Renal pelvis (tissue), 4 donors: Measurements from ENCODE around the gene C1QTNF1. TPM values are rescaled to one million over a fixed set of nuclear protein-coding genes. Genes with fewer than 3 reads are reported as not detected.
A peak's percentile ranks its signal among the peaks of the same experiment; 100 is the strongest.

ENCODE experiments used
- DNase-seq: peaks from one replicate; pipeline ENCODE4 v3.0.0-alpha.2; 2013
- polyA plus RNA-seq, 3 donors: library from polyadenylated mRNA; unstranded; fragments of 120-200 nt; gene quantifications; one replicate each; pipeline ENCODE4 v1.2.1, GENCODE V29; 2013; ENCODE audit not compliant: insufficient read length in 3 of 3

C1QTNF1 gene
- polyA plus RNA-seq, 3 donors, result 2.1 to 2.9 (median 2.2) TPM

DNA sequence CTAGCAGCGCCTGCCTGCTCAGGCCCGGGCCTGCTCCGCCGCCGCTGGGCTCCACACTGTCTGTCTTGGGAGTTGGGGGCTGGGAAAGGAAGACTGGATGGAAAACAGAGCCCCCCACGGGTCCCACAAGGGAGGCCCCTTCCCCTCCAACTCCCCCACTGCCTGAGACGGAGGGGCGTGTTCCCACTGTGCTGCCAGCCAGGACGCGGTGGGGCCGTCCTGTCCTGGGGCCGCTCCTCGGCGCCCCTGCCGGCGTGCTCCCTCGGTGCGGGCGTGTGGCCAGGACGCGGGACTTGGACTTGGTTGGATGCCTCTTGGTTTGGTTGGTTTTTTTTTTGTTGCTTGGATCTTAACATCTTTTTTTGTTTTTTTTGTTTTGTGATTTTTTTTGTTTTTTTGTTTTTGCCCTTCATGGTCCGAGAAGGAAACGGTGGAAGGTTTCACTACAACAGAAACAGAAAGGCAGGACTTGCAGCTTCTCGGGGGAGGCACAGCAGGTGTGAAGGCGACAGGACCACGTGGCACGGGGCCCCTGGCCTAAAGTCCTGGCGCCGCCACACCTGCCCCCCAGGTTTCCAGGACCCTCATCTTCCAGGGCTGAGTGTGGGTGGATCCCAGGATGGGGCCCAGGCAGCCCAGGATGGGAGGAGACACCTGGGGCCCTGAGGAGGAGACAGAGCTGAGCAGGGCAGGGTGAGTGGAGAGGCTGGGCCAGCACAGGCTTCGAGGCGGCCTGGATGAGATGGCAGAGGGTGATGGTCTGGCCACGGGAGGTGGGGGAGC lies 66.7 kb downstream of the C1QTNF1 start:
- peak; percentile 42 for DNase-seq

DNA sequence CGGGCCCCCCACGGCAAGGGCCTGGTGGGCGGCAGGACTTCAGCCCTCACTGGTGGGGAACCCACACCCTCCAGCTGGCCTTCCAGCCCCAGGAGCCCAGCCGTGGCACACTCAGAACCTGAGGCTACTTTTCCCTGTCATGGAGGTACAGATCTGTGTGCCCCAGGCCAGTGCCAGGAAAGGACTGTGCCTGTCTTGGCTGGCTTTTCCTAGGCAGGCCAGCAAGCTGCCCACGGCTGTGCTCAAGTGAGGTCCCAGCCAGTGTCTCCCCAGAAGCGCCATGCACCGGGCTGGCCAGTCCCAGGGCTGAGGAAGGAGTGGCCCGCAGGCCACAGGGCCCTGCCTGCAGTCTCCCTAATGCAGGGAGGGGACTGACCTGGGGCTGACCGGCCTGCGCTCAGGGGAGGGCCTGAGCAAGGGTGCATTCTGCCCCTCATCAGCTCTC lies 67.3 kb downstream of the C1QTNF1 start:
- DNase-seq, result no peak

DNA sequence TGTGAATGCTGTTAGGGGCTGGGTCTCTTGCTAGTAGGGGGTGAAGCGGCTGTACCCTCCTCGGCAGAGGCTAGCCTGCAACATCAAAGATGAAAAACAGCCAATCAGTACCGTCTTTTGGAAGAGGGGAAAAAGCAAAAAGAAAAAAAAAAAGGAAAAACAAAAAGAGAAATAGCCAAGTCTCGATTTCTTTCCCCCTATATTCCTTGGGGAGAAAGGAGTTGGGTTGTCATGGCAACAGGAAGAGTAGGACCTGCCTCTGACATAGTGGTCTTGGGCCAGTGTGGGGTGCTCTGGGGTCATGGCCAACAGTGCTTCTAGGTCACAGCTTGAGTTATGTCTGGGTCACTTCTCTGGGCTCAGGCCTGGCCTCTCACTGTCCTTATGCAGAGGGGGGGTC lies 68.6 kb downstream of the C1QTNF1 start:
- no peak for DNase-seq

DNA sequence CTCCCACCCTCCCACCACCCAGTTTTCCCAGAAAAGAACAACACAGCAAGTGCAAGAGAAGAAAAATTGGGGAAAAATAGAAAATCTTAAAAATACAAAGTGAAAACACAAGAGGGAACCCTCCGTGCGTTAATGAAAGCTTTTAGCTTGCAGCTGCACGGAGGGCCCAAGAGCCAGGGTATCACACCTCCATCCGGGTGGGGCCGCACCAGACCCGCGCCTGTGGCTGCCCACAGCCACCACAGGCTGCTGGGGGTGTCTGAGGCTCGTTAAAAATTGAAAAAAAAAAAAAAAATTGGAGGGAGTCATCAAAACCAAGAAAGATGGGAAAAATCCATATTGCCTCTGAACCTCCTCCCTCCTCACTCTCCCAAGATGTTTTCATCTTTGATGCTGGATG lies 69.3 kb downstream of the C1QTNF1 start:
- no peak for DNase-seq

GRCh38 chr17:79094261-79094660 lies 70.3 kb downstream of the C1QTNF1 start:
- no peak for DNase-seq

DNA sequence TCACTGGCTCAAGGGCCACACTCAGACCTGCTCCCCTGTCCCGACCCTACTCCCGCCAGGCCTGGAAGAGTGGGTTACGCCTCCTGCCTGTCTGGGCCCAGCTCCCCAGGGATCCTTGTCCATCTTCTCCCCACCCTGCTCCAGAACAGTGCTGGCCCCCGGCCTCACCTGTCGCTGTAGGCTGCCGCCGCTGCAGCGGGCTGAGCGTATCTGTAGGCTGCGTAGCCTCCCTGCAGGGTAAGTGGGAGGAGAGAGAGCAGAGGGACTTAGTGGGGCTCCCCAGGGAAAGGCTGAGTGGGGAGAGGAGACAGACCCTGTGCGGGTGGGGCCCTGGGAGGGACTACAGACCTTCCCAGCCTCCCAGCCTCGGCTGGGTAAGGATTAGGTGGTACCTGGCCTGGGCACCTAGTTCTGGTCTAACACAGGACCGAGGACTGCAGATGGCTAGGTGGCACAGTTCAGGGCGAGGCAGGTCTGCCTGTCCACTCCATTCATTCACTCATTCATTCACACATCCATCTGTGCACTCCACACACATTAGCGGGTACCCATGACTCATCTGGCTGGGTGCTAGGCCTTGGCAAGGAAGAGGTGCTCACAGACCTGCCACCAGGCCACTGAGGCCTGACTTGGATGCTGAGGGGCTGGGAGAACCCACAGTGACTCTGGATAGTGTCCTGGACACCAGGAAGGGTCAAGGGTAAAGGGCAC lies 71.5 kb downstream of the C1QTNF1 start:
- no peak for DNase-seq

DNA sequence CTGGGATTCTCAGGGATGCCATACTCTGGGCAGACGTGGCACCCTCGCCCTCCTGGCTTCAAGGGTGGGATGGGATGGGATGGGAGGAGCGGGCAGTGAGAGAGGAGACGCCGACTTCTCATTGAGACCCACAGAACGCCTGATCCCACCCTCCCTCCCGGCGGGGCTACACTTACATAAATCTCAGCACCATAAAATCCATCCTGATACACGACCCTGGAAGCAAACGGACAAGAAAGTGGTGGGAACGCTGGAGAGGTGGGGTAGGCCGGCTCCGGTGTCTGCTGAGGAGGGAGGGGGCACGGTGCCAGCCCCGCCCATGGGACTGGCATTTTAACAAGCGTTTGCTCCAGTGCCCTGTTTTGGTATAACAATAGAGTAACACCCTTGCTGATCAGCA lies 72.5 kb downstream of the C1QTNF1 start:
- DNase-seq, result no peak

- DNase-seq, result no peak
These were observed 73.5 kb downstream of the C1QTNF1 start for GRCh38 chr17:79097226-79098055.

- no peak for DNase-seq
These were observed 74.4 kb downstream of the C1QTNF1 start for GRCh38 chr17:79098282-79098867.

Other genes with a start within 250 kb of the C1QTNF1 start
- 10 to 100 TPM; 21.3 to 28.2 (median 27.3) TPM for gene CYTH1, start 241.9 kb upstream of the C1QTNF1 start, polyA plus RNA-seq
- gene USP36, start 183.4 kb upstream of the C1QTNF1 start, polyA plus RNA-seq, result 10 to 100 TPM; 39.6 to 47.7 (median 40.9) TPM
- under 1 TPM; 0.17 to 0.52 (median 0.45) TPM for gene CEP295NL, start 121.0 kb upstream of the C1QTNF1 start, polyA plus RNA-seq
- gene TIMP2, start 98.8 kb upstream of the C1QTNF1 start, polyA plus RNA-seq, result 100 to 1,000 TPM; 115 to 150 (median 132) TPM
- gene LGALS3BP, start 44.2 kb upstream of the C1QTNF1 start, polyA plus RNA-seq, result 100 to 1,000 TPM; 131 to 160 (median 143) TPM
- gene CANT1, start 14.4 kb upstream of the C1QTNF1 start, polyA plus RNA-seq, result 10 to 100 TPM; 42.9 to 53.6 (median 48.6) TPM
- 10 to 100 TPM; 14.9 to 24.5 (median 20.7) TPM for gene ENGASE, start 50.7 kb downstream of the C1QTNF1 start, polyA plus RNA-seq